ENCODE results near the gene PIP4K2A. TPM values are rescaled to one million over a fixed set of nuclear protein-coding genes. Genes with fewer than 3 reads are reported as not detected.

PIP4K2A gene
- total RNA-seq, 3 donors from 2014 or later (not counting 1 experiment from before 2014, with no cell fraction given): 311 to 423 (median 405) TPM

DNA sequence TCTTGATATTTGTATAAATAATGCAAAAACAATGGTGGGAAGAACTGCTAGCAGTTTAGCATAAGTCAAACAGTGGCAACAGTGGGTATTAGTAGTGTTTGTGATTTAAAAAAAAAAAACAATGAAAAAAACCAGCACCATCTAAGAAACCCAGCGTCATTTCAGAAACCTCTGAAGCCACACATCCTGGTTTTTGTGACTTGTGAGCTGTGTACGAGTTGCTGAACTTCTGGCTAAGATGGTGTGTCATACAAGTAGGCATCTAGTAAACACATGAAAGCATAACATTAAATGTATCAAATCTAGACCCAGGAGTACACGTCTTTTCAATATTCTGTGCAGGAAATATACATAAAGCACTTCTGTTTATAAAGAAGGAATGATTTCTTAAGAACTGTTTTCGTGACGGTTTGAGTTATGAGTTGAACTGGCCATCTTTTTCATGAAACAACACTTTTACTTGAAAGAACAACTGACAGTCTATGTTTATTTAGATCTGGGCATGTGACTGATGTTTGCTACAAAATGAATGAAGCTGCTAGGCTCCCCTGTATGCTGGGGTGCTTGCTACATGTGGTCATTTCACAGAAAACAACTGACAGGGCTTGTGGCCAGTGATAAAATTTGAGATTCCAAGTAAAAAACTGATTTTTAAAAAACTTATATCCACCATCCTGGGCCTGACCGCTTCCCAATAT is 143.5 kb downstream of the PIP4K2A start:
- H3K9me3 Mint-ChIP-seq: no peaks in the 10 kb centered on the region
- 50% methylated on average over 2 of the region's 6 CpGs for WGBS (ENCODE audit: insufficient coverage)
- H3K4me3 Mint-ChIP-seq: peak overlapping the region; percentile 61
- H3K4me1 Mint-ChIP-seq: peaks cover 75 to 78% of the 10 kb centered on the region in 2 donors
- intact Hi-C loops (cut with micrococcal nuclease): loop anchor here (2.0 to 10.0 kb wide), 5 partner anchors 26 to 566 kb away; partner anchors contain the start of gene DNAJC1
- Histone ChIP-seq H3K4me3 (ENCODE audit: low read length) (no peak overlapping the region), H3K27ac (ENCODE audit: low read length) (peak overlapping the region; percentile 69), H3K9me3 (ENCODE audit: control insufficient read depth, insufficient read depth, low read length) (no peaks in the 10 kb centered on the region), H3K27me3 (ENCODE audit: control insufficient read depth, insufficient read depth, low read length) (no peaks in the 10 kb centered on the region), H3K36me3 (ENCODE audit: control insufficient read depth, insufficient read depth, low read length) (peaks cover 59% of the 10 kb centered on the region), H3K4me1 (ENCODE audit: control insufficient read depth, insufficient read depth, low read length) (peaks cover 47% of the 10 kb centered on the region)
- DNase-seq: peak; percentile 27 to 76
- H3K27me3 Mint-ChIP-seq (ENCODE audit: low read depth in 2 of 2): no peaks in the 10 kb centered on the region
- TF ChIP-seq CTCF (IDR thresholded peaks at IDR 0.05): no peak
- H3K36me3 Mint-ChIP-seq: peaks cover 23% of the 10 kb centered on the region
- H3K27ac Mint-ChIP-seq: peak overlapping the region; percentile 80 to 93
- peak; percentile 69 to 77 (median 69) for ATAC-seq

GRCh38 chr10:22570234-22570633 is 144.1 kb downstream of the PIP4K2A start:
- WGBS (ENCODE audit: insufficient coverage): 82% methylated on average over 4 of the region's 4 CpGs
- peak in 1 of 2 donors; percentile 52 for DNase-seq
- TF ChIP-seq CTCF (IDR thresholded peaks at IDR 0.05): no peak
- Histone ChIP-seq H3K36me3 (ENCODE audit: control insufficient read depth, insufficient read depth, low read length) (peaks cover 57% of the 10 kb centered on the region), H3K4me1 (ENCODE audit: control insufficient read depth, insufficient read depth, low read length) (peaks cover 47% of the 10 kb centered on the region), H3K27me3 (ENCODE audit: control insufficient read depth, insufficient read depth, low read length) (no peaks in the 10 kb centered on the region), H3K9me3 (ENCODE audit: control insufficient read depth, insufficient read depth, low read length) (no peaks in the 10 kb centered on the region), H3K4me3 (ENCODE audit: low read length) (no peak overlapping the region), H3K27ac (ENCODE audit: low read length) (peak overlapping the region; percentile 69)
- intact Hi-C loops (cut with micrococcal nuclease): loop anchor here (2.0 to 10.0 kb wide), 5 partner anchors 27 to 565 kb away; partner anchors contain the start of gene DNAJC1
- Mint-ChIP-seq H3K27me3 (ENCODE audit: low read depth in 2 of 2) (no peaks in the 10 kb centered on the region), H3K27ac (peak overlapping the region; percentile 80 to 93), H3K9me3 (no peaks in the 10 kb centered on the region), H3K36me3 (peaks cover 23% of the 10 kb centered on the region), H3K4me1 (peaks cover 78 to 79% of the 10 kb centered on the region in 2 donors), H3K4me3 (peak overlapping the region; percentile 56)
- ATAC-seq: peak in 2 of 3 donors; percentile 4 to 11

- DNase-seq (no peak), ATAC-seq (no peak)
- H3K4me3 ChIP-seq (ENCODE audit: low read length): no peak overlapping the region
- no peaks in the 10 kb centered on the region for H3K9me3 ChIP-seq (ENCODE audit: control insufficient read depth, insufficient read depth, low read length)
- H3K36me3 ChIP-seq (ENCODE audit: control insufficient read depth, insufficient read depth, low read length): peaks cover 63% of the 10 kb centered on the region
- H3K4me1 Mint-ChIP-seq: peaks cover 80 to 90% of the 10 kb centered on the region in 2 donors
- 90% methylated on average over 7 of the region's 7 CpGs for WGBS (ENCODE audit: insufficient coverage)
- H3K27ac ChIP-seq (ENCODE audit: low read length): peak overlapping the region; percentile 23
- H3K27me3 ChIP-seq (ENCODE audit: control insufficient read depth, insufficient read depth, low read length): no peaks in the 10 kb centered on the region
- no peaks in the 10 kb centered on the region for H3K27me3 Mint-ChIP-seq (ENCODE audit: low read depth in 2 of 2)
- TF ChIP-seq CTCF (IDR thresholded peaks at IDR 0.05): no peak
- no peak overlapping the region for H3K4me3 Mint-ChIP-seq
- peak overlapping the region; percentile 80 to 93 for H3K27ac Mint-ChIP-seq
- peaks cover 57% of the 10 kb centered on the region for H3K4me1 ChIP-seq (ENCODE audit: control insufficient read depth, insufficient read depth, low read length)
- intact Hi-C loops (cut with micrococcal nuclease): no loop called here
- no peaks in the 10 kb centered on the region for H3K9me3 Mint-ChIP-seq
- peaks cover 23% of the 10 kb centered on the region for H3K36me3 Mint-ChIP-seq
Observed at GRCh38 chr10:22568928-22569327, 145.4 kb downstream of the PIP4K2A start.

All from natural killer cell (primary cell).